H1 (cell line): ENCODE measurements around the gene ANKMY2. TPM values are rescaled to one million over a fixed set of nuclear protein-coding genes. Genes with fewer than 3 reads are reported as not detected.

ENCODE experiments used
- CTCF ChIA-PET: fragments of 300-600 bp; sonication (Branson Sonifier 250); formaldehyde crosslinking; loops from one replicate; lab custom pipeline; 2021; ENCODE audit not compliant: partially characterized antibody; lab: Charles Lee
- POLR2A ChIA-PET: fragments of 300-600 bp; sonication (Branson Sonifier 250); formaldehyde crosslinking; loops from one replicate; lab custom pipeline; 2021; ENCODE audit warnings: inconsistent platforms; ENCODE audit not compliant: partially characterized antibody; lab: Charles Lee
- DNase-seq, 2 experiments: peaks; one replicate each; pipeline versions ENCODE4 v3.0.0 to v3.0.0-alpha.2; 2010 to 2022; ENCODE audit warnings: low spot score in 2 of 2, low read depth in 1 of 2, mixed read lengths in 1 of 2
- FAIRE-seq: peaks from 2 replicates; lab custom pipeline; 2011; peaks lifted over from hg19 to GRCh38; lab: Jason Lieb, UNC
- H2AFZ ChIP-seq: 2 replicates; pipeline ENCODE4 v1.8.1; 2012; ENCODE audit warnings: low read length, inconsistent platforms
- H2AK5ac ChIP-seq: 2 replicates; pipeline ENCODE4 v1.6.1; 2013; ENCODE audit warnings: low read depth, low read length
- H2BK120ac ChIP-seq: replicated peaks from 2 replicates; pipeline ENCODE3; 2013; ENCODE audit warnings: low read depth, low read length, inconsistent platforms
- H2BK12ac ChIP-seq: 2 replicates; pipeline ENCODE4 v1.6.1; 2013; ENCODE audit warnings: low read depth, low read length
- H2BK15ac ChIP-seq: 2 replicates; pipeline ENCODE4 v1.6.1; 2013; ENCODE audit warnings: low read length
- H2BK20ac ChIP-seq: 2 replicates; pipeline ENCODE4 v1.6.1; 2013; ENCODE audit warnings: low read length
- H2BK5ac ChIP-seq: 2 replicates; pipeline ENCODE4 v1.6.1; 2013; ENCODE audit warnings: low read depth, low read length
- H3K14ac ChIP-seq: 2 replicates; pipeline ENCODE4 v1.6.1; 2013; ENCODE audit warnings: inconsistent platforms; ENCODE audit not compliant: insufficient read length
- H3K18ac ChIP-seq: 2 replicates; pipeline ENCODE4 v1.6.1; 2013; ENCODE audit warnings: low read length; ENCODE audit errors: extremely low read depth
- H3K23ac ChIP-seq: 2 replicates; pipeline ENCODE4 v1.6.1; 2013; ENCODE audit warnings: inconsistent platforms; ENCODE audit not compliant: insufficient read length
- H3K23me2 ChIP-seq: 2 replicates; pipeline ENCODE4 v1.6.1; 2013; ENCODE audit warnings: low read depth, low read length
- H3K27ac ChIP-seq: 2 replicates; pipeline ENCODE4 v1.6.1; 2011; ENCODE audit warnings: low read depth, low read length, inconsistent platforms
- H3K27me3 ChIP-seq, 4 experiments: replicated peaks in 1 of 4; 1 replicate in 1 of 4; 2 replicates in 3 of 4; pipeline versions ENCODE4 v1.6.1 to v1.8.1; 2011 to 2013; ENCODE audit warnings: low read length in 3 of 4, mild to moderate bottlenecking in 3 of 4, inconsistent platforms in 2 of 4, mixed read lengths in 2 of 4, moderate library complexity in 1 of 4; ENCODE audit not compliant: control insufficient read depth in 3 of 4, insufficient read depth in 3 of 4; ENCODE audit errors: extremely low read depth in 1 of 4
- H3K36me3 ChIP-seq, 4 experiments: 2 replicates each; pipeline versions ENCODE4 v1.6.1 to v1.8.1; 2011 to 2013; ENCODE audit warnings: mild to moderate bottlenecking in 4 of 4, low read length in 3 of 4, moderate library complexity in 2 of 4, control low read depth in 1 of 4, inconsistent platforms in 1 of 4; ENCODE audit not compliant: insufficient read depth in 4 of 4, control insufficient read depth in 2 of 4
- H3K4ac ChIP-seq: replicated peaks from 2 replicates; pipeline ENCODE3; 2013; ENCODE audit warnings: low read length, low read depth, mixed read lengths, inconsistent platforms; ENCODE audit not compliant: insufficient read length
- H3K4me1 ChIP-seq, 4 experiments: replicated peaks in 1 of 4; 1 replicate in 1 of 4; 2 replicates in 3 of 4; pipeline versions ENCODE4 v1.6.1 to v1.8.1; 2011 to 2013; ENCODE audit warnings: low read length in 3 of 4, inconsistent platforms in 2 of 4, mixed read lengths in 1 of 4; ENCODE audit not compliant: insufficient read depth in 4 of 4, control insufficient read depth in 3 of 4
- H3K4me2 ChIP-seq, 2 experiments: 2 replicates each; pipeline versions ENCODE4 v1.6.1 to v1.8.1; 2011 to 2013; ENCODE audit warnings: low read depth in 2 of 2, low read length in 2 of 2, control low read depth in 1 of 2, inconsistent platforms in 1 of 2, mild to moderate bottlenecking in 1 of 2; ENCODE audit not compliant: insufficient read depth in 1 of 2
- H3K4me3 ChIP-seq, 4 experiments: fragments of 200-600, 300-600 bp in 1 of 4; sonication (generic), shearing (Covaris generic), sonication (Bioruptor Twin) in 1 of 4; 2 replicates each; pipeline versions ENCODE4 v1.5.1 to v1.8.1; 2011 to 2016; ENCODE audit warnings: low read length in 4 of 4, low read depth in 3 of 4, control low read depth in 2 of 4, inconsistent platforms in 2 of 4, mild to moderate bottlenecking in 2 of 4, mixed read lengths in 1 of 4, moderate library complexity in 1 of 4; ENCODE audit not compliant: insufficient read depth in 2 of 4; ENCODE audit errors: extremely low read depth in 1 of 4
- H3K56ac ChIP-seq: replicated peaks from 2 replicates; pipeline ENCODE3; 2013; ENCODE audit warnings: low read depth, mild to moderate bottlenecking, mixed read lengths, low read length, inconsistent platforms; ENCODE audit not compliant: insufficient read length
- H3K79me1 ChIP-seq: 2 replicates; pipeline ENCODE4 v1.6.1; 2013; ENCODE audit warnings: low read depth, low read length, control low read depth
- H3K79me2 ChIP-seq, 2 experiments: 2 replicates each; pipeline versions ENCODE4 v1.6.1 to v1.8.1; 2012 to 2013; ENCODE audit warnings: low read length in 2 of 2, mild to moderate bottlenecking in 2 of 2, inconsistent platforms in 1 of 2; ENCODE audit not compliant: insufficient read depth in 2 of 2, control insufficient read depth in 1 of 2
- H3K9ac ChIP-seq, 4 experiments: replicated peaks in 1 of 4; 1 replicate in 1 of 4; 2 replicates in 3 of 4; pipeline versions ENCODE4 v1.6.1 to v1.8.1; 2011 to 2013; ENCODE audit warnings: low read depth in 3 of 4, low read length in 3 of 4, control low read depth in 2 of 4, mild to moderate bottlenecking in 2 of 4, moderate library complexity in 2 of 4, inconsistent platforms in 1 of 4; ENCODE audit errors: extremely low read depth in 1 of 4
- H3K9me3 ChIP-seq, 2 experiments: 2 replicates each; pipeline versions ENCODE4 v1.6.1 to v1.8.1; 2012 to 2013; ENCODE audit warnings: mild to moderate bottlenecking in 2 of 2, moderate library complexity in 2 of 2, control low read depth in 1 of 2, inconsistent platforms in 1 of 2, low read depth in 1 of 2, low read length in 1 of 2, mixed read lengths in 1 of 2; ENCODE audit not compliant: insufficient read depth in 2 of 2
- H4K20me1 ChIP-seq, 2 experiments: replicated peaks in 1 of 2; 2 replicates each; pipeline versions ENCODE3 to v1.8.1; 2011 to 2013; ENCODE audit warnings: inconsistent platforms in 2 of 2, low read length in 2 of 2, mild to moderate bottlenecking in 1 of 2; ENCODE audit not compliant: insufficient read depth in 2 of 2, control insufficient read depth in 1 of 2
- H4K5ac ChIP-seq: 2 replicates; pipeline ENCODE4 v1.6.1; 2013; ENCODE audit warnings: low read length, low read depth, mixed read lengths, inconsistent platforms; ENCODE audit not compliant: insufficient read length
- H4K8ac ChIP-seq: 2 replicates; pipeline ENCODE4 v1.8.0; 2013; ENCODE audit warnings: mild to moderate bottlenecking, moderate library complexity, low read length, inconsistent platforms; ENCODE audit not compliant: insufficient read depth; ENCODE audit errors: extremely low read depth
- H4K91ac ChIP-seq: replicated peaks from 2 replicates; pipeline ENCODE3; 2013; ENCODE audit warnings: low read length, mixed read lengths, inconsistent platforms; ENCODE audit not compliant: insufficient read length
- BACH1 ChIP-seq: IDR thresholded peaks from 2 replicates; pipeline ENCODE4 v1.6.1; 2012; ENCODE audit warnings: low read length, improper control_type of control experiment
- CBX5 ChIP-seq: fragments of 300-800, 300-1000 bp; sonication (generic); IDR thresholded peaks from 2 replicates; pipeline ENCODE4 v1.7.1; 2016; ENCODE audit warnings: antibody characterized with exemption, low read length, low read depth
- CHD2 ChIP-seq: IDR thresholded peaks from 2 replicates; pipeline ENCODE4 v1.6.1; 2012; ENCODE audit warnings: low read length, improper control_type of control experiment
- CTBP2 ChIP-seq: IDR thresholded peaks from 2 replicates; pipeline ENCODE4 v1.7.0; 2011; ENCODE audit warnings: borderline replicate concordance, mild to moderate bottlenecking, moderate library complexity, mixed read lengths, low read length; ENCODE audit not compliant: insufficient read depth, insufficient read length
- EGR1 ChIP-seq: IDR thresholded peaks from 2 replicates; pipeline ENCODE4 v1.6.1; 2011; ENCODE audit warnings: low read depth, low read length, borderline replicate concordance
- EP300 ChIP-seq, 2 experiments: IDR thresholded peaks; 1 replicate in 1 of 2; 2 replicates in 1 of 2; pipeline ENCODE4 v1.6.1; 2011 to 2012; ENCODE audit warnings: low read depth in 2 of 2, low read length in 2 of 2, mild to moderate bottlenecking in 2 of 2, borderline replicate concordance in 1 of 2, inconsistent platforms in 1 of 2, moderate library complexity in 1 of 2
- HDAC2 ChIP-seq, 2 experiments: fragments of 300-600 bp in 1 of 2; sonication (generic) in 1 of 2; IDR thresholded peaks; 2 replicates each; pipeline ENCODE4 v1.6.1; 2011 to 2012; ENCODE audit warnings: low read depth in 2 of 2, low read length in 2 of 2, mild to moderate bottlenecking in 2 of 2, moderate library complexity in 2 of 2, borderline replicate concordance in 1 of 2, inconsistent platforms in 1 of 2
- JUND ChIP-seq: IDR thresholded peaks from 2 replicates; pipeline ENCODE4 v1.6.1; 2011; ENCODE audit warnings: mild to moderate bottlenecking, improper control_type of control experiment, low read length
- KDM1A ChIP-seq: fragments of 200-600, 300-600 bp; sonication (generic); IDR thresholded peaks from 2 replicates; pipeline ENCODE4 v1.7.1; 2016; ENCODE audit warnings: mild to moderate bottlenecking, low read length, borderline replicate concordance
- KDM4A ChIP-seq: IDR thresholded peaks from one replicate; pipeline ENCODE4 v1.7.1; 2012; ENCODE audit warnings: low read depth, mild to moderate bottlenecking, moderate library complexity, low read length, inconsistent platforms; ENCODE audit not compliant: severe bottlenecking
- NANOG ChIP-seq: IDR thresholded peaks from 2 replicates; pipeline ENCODE4 v1.6.1; 2011; ENCODE audit warnings: low read length, low read depth, mild to moderate bottlenecking, inconsistent platforms; ENCODE audit not compliant: insufficient read depth, poor library complexity, severe bottlenecking
- TAF7 ChIP-seq: optimal IDR thresholded peaks from 2 replicates; pipeline ENCODE3; 2011; ENCODE audit warnings: low read depth, mild to moderate bottlenecking, inconsistent platforms, low read length, moderate library complexity, borderline replicate concordance
- WGBS, 2 experiments: shearing (Covaris generic) in 1 of 2; methylation state at CpG; one replicate each; pipeline versions ENCODE4 v1.1.6 to v1.1.7; 2013 to 2015; ENCODE audit warnings: low lambda C conversion rate in 2 of 2, mixed read lengths in 2 of 2, inconsistent platforms in 1 of 2, low coverage in 1 of 2, missing lambda C conversion rate in 1 of 2; ENCODE audit not compliant: insufficient replicate concordance in 2 of 2, insufficient coverage in 1 of 2, insufficient read length in 1 of 2; ENCODE audit errors: extremely low coverage in 1 of 2, missing lambda C conversion rate in 1 of 2; 5-methylcytosine and 5-hydroxymethylcytosine counted together
- polyA plus RNA-seq, 7 experiments: library from polyadenylated mRNA; depleted of rRNA in 3 of 7; stranded (reverse) in 5 of 7; unstranded in 2 of 7; fragments of >200 nt in 5 of 7; fragments of 200-250 nt in 2 of 7; gene quantifications; 1 replicate in 5 of 7; 2 replicates in 1 of 7; 4 replicates in 1 of 7; pipeline versions ENCODE4 v1.2.1 to v1.2.3, GENCODE V29; 2011 to 2013; ENCODE audit warnings: missing spikeins in 2 of 7, mixed read lengths in 2 of 7
- total RNA-seq: library from RNA; stranded (reverse); fragmentation: NEBNext Ultra II Directional; extraction: Animal tissue kit (Norgen Biotek cat#: 25700); gene quantifications from 2 replicates; pipeline ENCODE4 v1.2.1, GENCODE V29; 2021

The ANKMY2 gene
- total and polyA plus RNA-seq, 2 of the 8 experiments (the other 6 are each of a cell fraction or from before 2014, with no cell fraction given), result 5.2 to 9.3 TPM

DNA sequence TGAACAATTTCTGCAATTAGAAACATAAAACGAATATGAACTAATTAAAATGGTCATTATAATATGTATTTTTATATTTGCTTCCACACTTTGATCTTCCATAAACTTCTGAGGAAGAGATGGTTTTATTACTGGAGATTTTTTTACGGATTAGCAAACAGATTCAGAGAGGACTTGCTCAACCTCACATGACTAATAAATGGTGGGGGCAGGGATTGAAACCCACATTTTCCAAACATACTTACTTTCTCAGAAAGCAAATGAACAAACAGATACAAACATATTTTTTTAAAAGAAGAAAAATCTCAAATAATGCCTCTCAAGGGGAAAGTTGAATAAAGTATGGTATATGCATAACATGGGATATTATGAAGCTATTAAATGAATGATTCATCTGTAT lies 18.3 kb downstream of the ANKMY2 start:
- H2BK5ac ChIP-seq, result no peak overlapping the region
- H4K20me1 ChIP-seq, result no peaks in the 10 kb centered on the region
- no peak overlapping the region for H4K5ac ChIP-seq
- no peak overlapping the region for H4K91ac ChIP-seq
- no peak overlapping the region for H2BK120ac ChIP-seq
- H3K23me2 ChIP-seq, result no peaks in the 10 kb centered on the region
- no peaks in the 10 kb centered on the region for H3K9me3 ChIP-seq
- DNase-seq (no peak), FAIRE-seq (no peak)
- no peak overlapping the region for H3K4me3 ChIP-seq
- no peak overlapping the region for H2BK15ac ChIP-seq
- H3K9ac ChIP-seq, result no peak overlapping the region
- peaks cover 0 to 4% (median 0%) of the 10 kb centered on the region in 4 experiments; a peak in 2 of 7 replicates for H3K4me1 ChIP-seq
- no peak overlapping the region for H3K14ac ChIP-seq
- no peak overlapping the region for H2AK5ac ChIP-seq
- H3K79me2 ChIP-seq, result no peaks in the 10 kb centered on the region
- H4K8ac ChIP-seq, result no peak overlapping the region
- no peak overlapping the region for H3K4ac ChIP-seq
- no peak overlapping the region for H3K4me2 ChIP-seq
- no peak overlapping the region for H3K56ac ChIP-seq
- no peaks in the 10 kb centered on the region for H3K27me3 ChIP-seq
- no peak overlapping the region for H3K27ac ChIP-seq
- H3K36me3 ChIP-seq, result peaks cover 0 to 3% (median 0%) of the 10 kb centered on the region in 4 experiments; a peak in 2 of 8 replicates
- H2BK20ac ChIP-seq, result no peak overlapping the region
- POLR2A ChIA-PET, result no interaction called here
- no peak overlapping the region for H2AFZ ChIP-seq
- no peak overlapping the region for H3K23ac ChIP-seq
- WGBS, 2 experiments, result 84% methylated on average over 2 of the region's 2 CpGs; no CpG with 5 or more reads in 1 of the 2 experiments
- H2BK12ac ChIP-seq, result no peak overlapping the region
- H3K18ac ChIP-seq, result no peak overlapping the region
- CTCF ChIA-PET, result interaction anchor here (2.1 kb wide), 1 partner anchor 9 kb away, joined by 11 read pairs; no protein-coding TSS in a partner anchor
- H3K79me1 ChIP-seq, result no peaks in the 10 kb centered on the region
- TF ChIP-seq KDM1A (no peak), CHD2 (no peak), EP300 (IDR thresholded peaks at IDR 0.05; ENCODE audit: borderline replicate concordance in 1 of 2, low read depth in 2 of 2, low read length in 2 of 2) (no peak), BACH1 (no peak), HDAC2 (IDR thresholded peaks at IDR 0.05; ENCODE audit: borderline replicate concordance in 1 of 2, low read depth in 2 of 2, low read length in 2 of 2) (no peak), CTBP2 (no peak), NANOG (no peak), JUND (no peak), KDM4A (no peak), CBX5 (no peak), EGR1 (no peak), TAF7 (no peak)
